K562 (cell line): ENCODE data around the gene FAM107B. TPM values are rescaled to one million over a fixed set of nuclear protein-coding genes. Genes with fewer than 3 reads are reported as not detected.

ENCODE experiments used
- ATAC-seq: fragments of 200-7000 bp; cut with Tn5 transposase; 3 replicates; pipeline ENCODE4 v1.9.1; 2020; ENCODE audit warnings: moderate library complexity
- BruUV-seq: library from RNA; stranded (reverse); fragments of 400-500 nt; replicated peaks from 2 replicates; lab custom pipeline; 2021; lab: Mats Ljungman, UMichigan
- CTCF ChIA-PET: fragments of 300-600 bp; formaldehyde crosslinking; extraction: SDS; loops from one replicate; lab custom pipeline; 2021; ENCODE audit warnings: low intra/inter-chr PET ratio; lab: Yijun Ruan, JAX
- POLR2A ChIA-PET: fragments of 300-600, 350-650 bp; sonication (Branson Sonifier 250); formaldehyde crosslinking; extraction: SDS; loops from one replicate; lab custom pipeline; 2021; ENCODE audit warnings: antibody characterized with exemption, inconsistent platforms; lab: Yijun Ruan, JAX
- DNase-seq, 4 experiments: peaks; one replicate each; pipeline versions ENCODE4 v3.0.0 to v3.0.0-alpha.2; 2011 to 2018; ENCODE audit warnings: low spot score in 3 of 4, mixed read lengths in 3 of 4; ENCODE audit errors: extremely low read depth in 1 of 4
- FAIRE-seq: peaks from 2 replicates; lab custom pipeline; 2011; peaks lifted over from hg19 to GRCh38; lab: Jason Lieb, UNC
- H2AFZ ChIP-seq: 2 replicates; pipeline ENCODE4 v1.6.0; 2011; ENCODE audit warnings: low read depth, low read length, control low read depth, inconsistent platforms
- H3K27ac ChIP-seq: fragments of 200-600 bp; 3 replicates; pipeline ENCODE4 v1.8.0; 2011; ENCODE audit warnings: low read depth, mild to moderate bottlenecking, control low read depth, inconsistent platforms, low read length, moderate library complexity, mixed read lengths; ENCODE audit errors: extremely low read depth
- H3K27me3 ChIP-seq, 2 experiments: fragments of 300-600 bp in 1 of 2; 2 replicates in 1 of 2; 3 replicates in 1 of 2; pipeline versions ENCODE4 v1.6.0 to v1.8.0; 2011; ENCODE audit warnings: inconsistent platforms in 2 of 2, low read length in 2 of 2, mild to moderate bottlenecking in 1 of 2, mixed read lengths in 1 of 2, moderate library complexity in 1 of 2; ENCODE audit not compliant: control insufficient read depth in 2 of 2, insufficient read depth in 2 of 2
- H3K36me3 ChIP-seq: fragments of 300-600 bp; 3 replicates; pipeline ENCODE4 v1.8.0; 2011; ENCODE audit warnings: mild to moderate bottlenecking, low read length, inconsistent platforms; ENCODE audit not compliant: control insufficient read depth, insufficient read depth
- H3K4me1 ChIP-seq, 2 experiments: fragments of 200-600 bp in 1 of 2; replicated peaks in 1 of 2; 2 replicates in 1 of 2; 3 replicates in 1 of 2; pipeline versions ENCODE4 v1.5.1 to v1.8.0; 2011; ENCODE audit warnings: inconsistent platforms in 2 of 2, low read length in 2 of 2, mild to moderate bottlenecking in 1 of 2, mixed read lengths in 1 of 2, moderate library complexity in 1 of 2; ENCODE audit not compliant: control insufficient read depth in 2 of 2, insufficient read depth in 2 of 2
- H3K4me2 ChIP-seq: 2 replicates; pipeline ENCODE4 v1.6.1; 2011; ENCODE audit warnings: low read length, control low read depth, inconsistent platforms, mixed read lengths; ENCODE audit not compliant: insufficient read depth
- H3K4me3 ChIP-seq: fragments of 200-600 bp; sonication (generic), shearing (Covaris generic); 2 replicates; pipeline ENCODE4 v1.5.1; 2016; ENCODE audit warnings: control low read depth, inconsistent platforms
- H3K79me2 ChIP-seq: fragments of 200-600 bp; 3 replicates; pipeline ENCODE4 v1.8.0; 2011; ENCODE audit warnings: low read length, inconsistent platforms; ENCODE audit not compliant: control insufficient read depth, insufficient read depth
- H3K9ac ChIP-seq, 2 experiments: 2 replicates each; pipeline versions ENCODE4 v1.6.0 to v1.6.1; 2011; ENCODE audit warnings: low read depth in 2 of 2, low read length in 2 of 2, control low read depth in 1 of 2, inconsistent platforms in 1 of 2, mild to moderate bottlenecking in 1 of 2, mixed read lengths in 1 of 2; ENCODE audit not compliant: insufficient read depth in 1 of 2
- H3K9me1 ChIP-seq: one replicate; pipeline ENCODE4 v1.6.0; 2011; ENCODE audit warnings: inconsistent platforms, mild to moderate bottlenecking, low read length, moderate library complexity; ENCODE audit not compliant: control insufficient read depth, insufficient read depth
- H3K9me3 ChIP-seq: replicated peaks from 2 replicates; pipeline ENCODE4 v1.5.1; 2011; ENCODE audit warnings: low read depth, low read length, inconsistent platforms; ENCODE audit not compliant: control insufficient read depth, insufficient read depth
- H4K20me1 ChIP-seq: replicated peaks from 2 replicates; pipeline ENCODE4 v1.6.1; 2011; ENCODE audit warnings: low read length, inconsistent platforms, mixed read lengths; ENCODE audit not compliant: control insufficient read depth, insufficient read depth
- ARHGAP35 ChIP-seq: fragments of 450-650 bp; IDR thresholded peaks from 2 replicates; pipeline ENCODE4 v1.6.1; 2018; ENCODE audit not compliant: partially characterized antibody
- EWSR1 ChIP-seq: fragments of 450-650 bp; IDR thresholded peaks from 2 replicates; pipeline ENCODE4 v1.6.1; 2018; ENCODE audit warnings: borderline replicate concordance, mild to moderate bottlenecking, low read depth, moderate library complexity; ENCODE audit not compliant: partially characterized antibody
- GATAD2B ChIP-seq: fragments of 450-650 bp; IDR thresholded peaks from 2 replicates; pipeline ENCODE4 v1.6.1; 2017; ENCODE audit warnings: mild to moderate bottlenecking, borderline replicate concordance
- POLR2AphosphoS5 ChIP-seq: IDR thresholded peaks from 2 replicates; pipeline ENCODE4 v1.6.1; 2011; ENCODE audit warnings: mild to moderate bottlenecking, low read depth, low read length, moderate library complexity; ENCODE audit not compliant: control insufficient read depth, insufficient read depth
- POLR3G ChIP-seq: IDR thresholded peaks from 2 replicates; pipeline ENCODE4 v1.6.1; 2011; ENCODE audit not compliant: insufficient read length, insufficient replicate concordance; ENCODE audit errors: extremely low read depth
- SLC30A9 ChIP-seq: fragments of 250-450 bp; sonication (Bioruptor Pico); IDR thresholded peaks from 2 replicates; pipeline ENCODE4 v1.8.0; 2022; ENCODE audit warnings: mild to moderate bottlenecking, moderate library complexity
- SP2 ChIP-seq: IDR thresholded peaks from 2 replicates; pipeline ENCODE4 v1.6.1; 2011; ENCODE audit warnings: mild to moderate bottlenecking, low read depth, low read length, moderate library complexity; ENCODE audit not compliant: poor library complexity, severe bottlenecking; ENCODE audit errors: extremely low read depth
- U2AF1 ChIP-seq: fragments of 200-400 bp; formaldehyde crosslinking; optimal IDR thresholded peaks from 2 replicates; pipeline ENCODE3; 2017; ENCODE audit warnings: mild to moderate bottlenecking, low read depth, low read length, moderate library complexity
- ZNF217 ChIP-seq: sonication (generic); formaldehyde crosslinking; IDR thresholded peaks from 2 replicates; pipeline ENCODE4 v1.8.0; 2022; ENCODE audit warnings: mild to moderate bottlenecking, missing genetic modification reagents
- WGBS: fragments of 100-300 bp; shearing (Covaris generic); methylation state at CpG from one replicate; pipeline ENCODE4 v1.1.6; 2016; ENCODE audit warnings: low coverage, mixed read lengths; ENCODE audit not compliant: insufficient coverage; ENCODE audit errors: missing lambda C conversion rate; 5-methylcytosine and 5-hydroxymethylcytosine counted together
- in situ Hi-C: fragments of 300-500 bp; cut with MboI; formaldehyde crosslinking; loops from 4 replicates; pipeline ENCODE4 v1.15.0; 2018; ENCODE audit warnings: inconsistent platforms, mixed read lengths
- intact Hi-C: fragments of 100-400 bp; cut with micrococcal nuclease; formaldehyde crosslinking; loops from 2 replicates; pipeline ENCODE4 v1.14.2; 2022
- polyA plus RNA-seq, 8 experiments: library from polyadenylated mRNA; depleted of rRNA in 4 of 8; stranded (reverse) in 5 of 8; unstranded in 3 of 8; fragments of >200 nt; fragmentation: Nextera tagmentation in 2 of 8; fragmentation: Illumina TruSeq in 1 of 8; extraction: Ambion mirVana in 2 of 8; extraction: Trizol in 1 of 8; gene quantifications; 2 replicates each; pipeline versions ENCODE4 v1.2.1 to v1.2.3, GENCODE V29; 2011 to 2014; ENCODE audit warnings: inconsistent platforms in 1 of 8, missing spikeins in 1 of 8
- total RNA-seq, 7 experiments: library from RNA; depleted of rRNA in 6 of 7; stranded (reverse); fragments of >200 nt in 6 of 7; fragmentation: Illumina TruSeq in 2 of 7; extraction: Trizol in 2 of 7; gene quantifications; 2 replicates each; pipeline versions ENCODE4 v1.2.1 to v1.2.3, GENCODE V29; 2011 to 2021; ENCODE audit warnings: low replicate concordance in 1 of 7
- TF ChIP-seq, protein P1 (sequence below): fragments of 250-450 bp; sonication (Bioruptor Pico); IDR thresholded peaks from 2 replicates; pipeline ENCODE4 v1.4.0; 2020; ENCODE audit warnings: mild to moderate bottlenecking
- TF ChIP-seq, protein P2 (sequence below): IDR thresholded peaks from 2 replicates; pipeline ENCODE4 v1.6.1; 2011; ENCODE audit warnings: borderline replicate concordance, low read depth, mild to moderate bottlenecking, moderate library complexity, low read length; ENCODE audit not compliant: insufficient read depth, poor library complexity, severe bottlenecking
- TF ChIP-seq, protein P3 (sequence below): fragments of 250-450 bp; sonication (Bioruptor Pico); IDR thresholded peaks from 2 replicates; pipeline ENCODE4 v1.5.0; 2021; ENCODE audit warnings: mild to moderate bottlenecking, moderate library complexity

FAM107B gene
- total and polyA plus RNA-seq, 9 of the 15 experiments (the other 6 are each of a cell fraction or from before 2014, with no cell fraction given), result 0.40 to 2.8 (median 1.4) TPM

DNA sequence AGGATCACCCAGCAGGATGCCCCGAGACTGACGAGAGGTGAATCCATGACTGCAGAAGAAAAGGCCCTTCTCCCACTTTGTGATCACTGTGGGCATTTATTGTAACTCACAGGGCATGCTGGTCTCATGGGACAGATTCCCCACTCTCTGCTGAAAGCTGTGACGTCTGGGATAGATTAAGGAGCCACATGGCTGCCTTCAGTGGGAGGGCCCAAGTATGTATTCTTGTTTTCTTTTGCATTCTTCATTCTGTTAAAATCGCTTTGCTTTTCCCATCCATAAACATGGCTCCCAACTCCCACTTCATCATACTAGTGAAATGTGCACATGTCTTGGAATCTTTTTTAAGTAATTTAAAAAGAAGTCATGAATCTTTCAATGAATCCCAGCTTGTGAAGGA is 67.2 kb downstream of the FAM107B start:
- 0% methylated on average over 4 of the region's 4 CpGs for WGBS
- Histone ChIP-seq H3K9ac (no peak overlapping the region), H3K4me3 (no peak overlapping the region), H3K79me2 (no peaks in the 10 kb centered on the region), H3K27me3 (peaks cover 0 to 8% of the 10 kb centered on the region in 2 experiments; a peak in 1 of 5 replicates), H3K4me2 (no peak overlapping the region), H4K20me1 (no peaks in the 10 kb centered on the region), H3K9me3 (no peaks in the 10 kb centered on the region), H3K4me1 (no peaks in the 10 kb centered on the region), H3K9me1 (no peaks in the 10 kb centered on the region), H3K27ac (no peak overlapping the region), H3K36me3 (no peaks in the 10 kb centered on the region), H2AFZ (no peak overlapping the region)
- ChIA-PET CTCF (no interaction called here), POLR2A (interaction anchor here (0.5 to 0.9 kb wide), 2 partner anchors 10 to 26 kb away, joined by 3 read pairs; no protein-coding TSS in a partner anchor)
- no peak for FAIRE-seq
- no peak for ATAC-seq
- in situ Hi-C loops (no loop called here), intact Hi-C loops (no loop called here)
- BruUV-seq, result no TSS peak
- no peak for DNase-seq
- TF ChIP-seq, protein P1, sequence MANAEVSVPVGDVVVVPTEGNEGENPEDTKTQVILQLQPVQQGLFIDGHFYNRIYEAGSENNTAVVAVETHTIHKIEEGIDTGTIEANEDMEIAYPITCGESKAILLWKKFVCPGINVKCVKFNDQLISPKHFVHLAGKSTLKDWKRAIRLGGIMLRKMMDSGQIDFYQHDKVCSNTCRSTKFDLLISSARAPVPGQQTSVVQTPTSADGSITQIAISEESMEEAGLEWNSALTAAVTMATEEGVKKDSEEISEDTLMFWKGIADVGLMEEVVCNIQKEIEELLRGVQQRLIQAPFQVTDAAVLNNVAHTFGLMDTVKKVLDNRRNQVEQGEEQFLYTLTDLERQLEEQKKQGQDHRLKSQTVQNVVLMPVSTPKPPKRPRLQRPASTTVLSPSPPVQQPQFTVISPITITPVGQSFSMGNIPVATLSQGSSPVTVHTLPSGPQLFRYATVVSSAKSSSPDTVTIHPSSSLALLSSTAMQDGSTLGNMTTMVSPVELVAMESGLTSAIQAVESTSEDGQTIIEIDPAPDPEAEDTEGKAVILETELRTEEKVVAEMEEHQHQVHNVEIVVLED, result no peak
- TF ChIP-seq ZNF217 (CRISPR knock-in tag) (no peak), EWSR1 (no peak), U2AF1 (no peak), ARHGAP35 (no peak), POLR3G (no peak), POLR2AphosphoS5 (no peak), SLC30A9 (CRISPR knock-in tag) (no peak), GATAD2B (no peak), SP2 (no peak)
- TF ChIP-seq, protein P2, sequence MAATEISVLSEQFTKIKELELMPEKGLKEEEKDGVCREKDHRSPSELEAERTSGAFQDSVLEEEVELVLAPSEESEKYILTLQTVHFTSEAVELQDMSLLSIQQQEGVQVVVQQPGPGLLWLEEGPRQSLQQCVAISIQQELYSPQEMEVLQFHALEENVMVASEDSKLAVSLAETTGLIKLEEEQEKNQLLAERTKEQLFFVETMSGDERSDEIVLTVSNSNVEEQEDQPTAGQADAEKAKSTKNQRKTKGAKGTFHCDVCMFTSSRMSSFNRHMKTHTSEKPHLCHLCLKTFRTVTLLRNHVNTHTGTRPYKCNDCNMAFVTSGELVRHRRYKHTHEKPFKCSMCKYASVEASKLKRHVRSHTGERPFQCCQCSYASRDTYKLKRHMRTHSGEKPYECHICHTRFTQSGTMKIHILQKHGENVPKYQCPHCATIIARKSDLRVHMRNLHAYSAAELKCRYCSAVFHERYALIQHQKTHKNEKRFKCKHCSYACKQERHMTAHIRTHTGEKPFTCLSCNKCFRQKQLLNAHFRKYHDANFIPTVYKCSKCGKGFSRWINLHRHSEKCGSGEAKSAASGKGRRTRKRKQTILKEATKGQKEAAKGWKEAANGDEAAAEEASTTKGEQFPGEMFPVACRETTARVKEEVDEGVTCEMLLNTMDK, result no peak
- TF ChIP-seq, protein P3, sequence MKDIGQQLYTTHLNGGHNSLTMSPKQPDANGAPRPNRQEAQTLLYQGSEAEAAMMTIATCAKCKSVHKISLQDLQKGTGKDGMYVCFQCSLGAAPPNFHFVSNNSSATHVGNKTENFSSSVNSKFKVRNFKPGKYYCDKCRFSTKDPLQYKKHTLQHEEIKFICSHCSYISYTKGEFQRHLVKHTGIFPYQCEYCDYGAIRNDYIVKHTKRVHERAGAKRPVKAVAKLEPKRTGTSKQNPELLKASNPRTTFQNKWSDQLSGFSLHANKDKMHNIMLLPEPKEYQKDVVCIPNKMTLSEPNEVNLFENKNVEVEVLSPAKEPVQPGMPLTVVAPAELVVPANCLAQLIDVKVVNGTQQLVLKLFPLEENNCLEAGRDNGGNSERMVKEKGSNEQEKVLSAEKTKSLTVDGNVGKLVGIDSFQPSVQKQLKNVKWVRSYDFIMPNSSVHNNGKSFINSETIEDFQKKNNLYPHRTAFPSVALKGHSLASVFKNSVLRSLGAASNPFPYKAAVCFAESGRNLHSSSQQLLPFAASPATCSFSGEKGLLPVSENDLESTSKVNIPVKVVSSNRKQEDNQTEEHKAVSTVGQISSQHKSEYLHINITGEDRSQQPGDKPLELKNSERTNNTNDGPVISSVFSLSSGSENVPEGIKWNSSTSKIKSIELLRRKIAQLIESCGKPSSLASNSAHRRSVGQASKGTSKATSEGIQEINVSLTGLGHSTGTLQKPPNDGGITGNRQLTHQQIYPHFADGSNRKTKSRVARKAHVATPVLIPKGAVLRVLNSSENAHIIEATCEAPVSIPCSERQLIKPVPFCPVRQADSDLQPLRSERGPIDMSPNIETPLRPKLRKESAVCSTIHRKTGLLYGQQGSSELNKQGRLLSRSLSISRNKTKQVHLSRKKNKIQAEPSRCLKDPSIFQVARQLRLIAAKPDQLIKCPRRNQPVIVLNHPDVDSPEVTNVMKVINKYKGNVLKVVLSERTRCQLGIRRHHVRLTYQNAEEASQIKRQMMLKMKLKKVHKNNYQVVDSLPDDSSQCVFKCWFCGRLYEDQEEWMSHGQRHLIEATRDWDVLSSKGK, result no peak
